ENCODE results near the gene DDX43. TPM values are rescaled to one million over a fixed set of nuclear protein-coding genes. Genes with fewer than 3 reads are reported as not detected.
"Not testable (repeated sequence)": the region's sequence is repeated elsewhere in the genome, so short reads cannot be mapped to it uniquely, and the experiment has no call there.

DDX43 gene
- total RNA-seq, 4 donors from 2014 or later: 0.11 to 3.4 (median 1.5) TPM; not detected in 1

DNA sequence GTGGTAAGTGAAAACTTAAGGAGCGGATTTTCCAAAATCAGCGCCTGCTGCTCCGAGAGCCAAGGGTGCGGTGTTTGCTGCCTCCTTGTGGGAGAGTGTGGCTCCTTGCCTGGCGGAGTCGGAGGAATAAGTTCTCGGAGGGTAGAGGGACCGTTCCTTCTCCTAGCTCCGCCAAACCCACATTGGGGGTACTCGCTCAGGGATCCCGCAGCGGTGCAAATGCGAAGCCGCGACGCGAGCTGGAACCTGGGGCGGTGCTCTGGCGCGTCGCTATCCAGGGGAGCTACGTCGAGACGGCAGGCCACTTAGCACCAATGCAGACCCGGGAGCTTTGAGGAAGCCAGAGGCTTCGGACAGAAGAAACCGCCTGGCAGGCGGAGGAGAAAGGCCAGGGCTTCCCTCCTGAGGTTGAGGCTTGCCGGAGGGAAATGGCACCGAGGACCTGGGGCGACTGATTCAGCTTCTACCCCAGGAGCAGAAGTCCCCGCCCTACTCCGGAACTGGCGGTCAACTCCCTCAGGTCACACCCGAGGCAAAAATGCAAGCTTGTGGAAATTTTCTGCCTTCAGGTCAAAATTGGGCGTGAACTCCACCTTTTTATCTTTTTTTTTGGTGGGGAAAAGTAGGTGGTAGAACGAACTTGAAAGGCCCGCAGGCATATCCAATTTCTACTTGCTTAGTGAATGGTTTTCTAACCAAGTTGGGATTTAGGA is 5.7 kb upstream of the DDX43 start:
- intact Hi-C loops (cut with DNase I): no loop called here
- Histone ChIP-seq H3K4me1 (peaks cover 0 to 13% (median 2%) of the 10 kb centered on the region in 3 donors), H3K27me3 (no peaks in the 10 kb centered on the region), H3K36me3 (no peaks in the 10 kb centered on the region), H3K4me3 (peak overlapping the region; percentile 39 to 67 (median 54)), H3K27ac (peak overlapping the region; percentile 21 to 73 (median 57)), H3K9me3 (no peaks in the 10 kb centered on the region)
- TF ChIP-seq, protein P1, sequence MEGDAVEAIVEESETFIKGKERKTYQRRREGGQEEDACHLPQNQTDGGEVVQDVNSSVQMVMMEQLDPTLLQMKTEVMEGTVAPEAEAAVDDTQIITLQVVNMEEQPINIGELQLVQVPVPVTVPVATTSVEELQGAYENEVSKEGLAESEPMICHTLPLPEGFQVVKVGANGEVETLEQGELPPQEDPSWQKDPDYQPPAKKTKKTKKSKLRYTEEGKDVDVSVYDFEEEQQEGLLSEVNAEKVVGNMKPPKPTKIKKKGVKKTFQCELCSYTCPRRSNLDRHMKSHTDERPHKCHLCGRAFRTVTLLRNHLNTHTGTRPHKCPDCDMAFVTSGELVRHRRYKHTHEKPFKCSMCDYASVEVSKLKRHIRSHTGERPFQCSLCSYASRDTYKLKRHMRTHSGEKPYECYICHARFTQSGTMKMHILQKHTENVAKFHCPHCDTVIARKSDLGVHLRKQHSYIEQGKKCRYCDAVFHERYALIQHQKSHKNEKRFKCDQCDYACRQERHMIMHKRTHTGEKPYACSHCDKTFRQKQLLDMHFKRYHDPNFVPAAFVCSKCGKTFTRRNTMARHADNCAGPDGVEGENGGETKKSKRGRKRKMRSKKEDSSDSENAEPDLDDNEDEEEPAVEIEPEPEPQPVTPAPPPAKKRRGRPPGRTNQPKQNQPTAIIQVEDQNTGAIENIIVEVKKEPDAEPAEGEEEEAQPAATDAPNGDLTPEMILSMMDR (IDR thresholded peaks at IDR 0.05): peak in 5 of 6 experiments; percentile 37 to 67 (median 60)
- TF ChIP-seq POLR2A (IDR thresholded peaks at IDR 0.05): no peak
- WGBS, 2 donors: 1 to 2% methylated on average over 4 to 12 of the region's 38 CpGs
- DNase-seq: no peak

DNA sequence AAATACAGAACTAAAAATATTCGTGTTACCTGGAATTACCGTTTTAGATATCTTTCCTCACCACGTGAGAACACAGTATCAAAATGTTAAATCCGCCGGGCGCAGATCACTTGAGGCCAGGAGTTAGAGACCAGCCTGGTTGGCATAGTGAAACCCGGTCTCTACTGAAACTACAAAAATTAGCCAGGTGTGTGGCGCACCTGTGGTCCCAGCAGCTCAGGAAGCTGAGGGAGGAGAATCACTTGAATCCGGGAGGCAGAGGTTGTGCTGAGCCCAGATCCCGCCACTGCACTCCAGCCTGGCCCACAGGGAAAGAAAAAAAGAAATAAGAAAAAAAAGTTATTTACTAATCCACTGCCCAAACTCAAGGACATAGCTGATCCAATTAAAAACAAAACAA is 4.8 kb upstream of the DDX43 start:
- WGBS, 2 donors: 84 to 90% methylated on average over 10 of the region's 10 CpGs
- intact Hi-C loops (cut with DNase I): no loop called here
- H3K4me1 ChIP-seq: peaks cover 0 to 13% (median 2%) of the 10 kb centered on the region in 3 donors

DNA sequence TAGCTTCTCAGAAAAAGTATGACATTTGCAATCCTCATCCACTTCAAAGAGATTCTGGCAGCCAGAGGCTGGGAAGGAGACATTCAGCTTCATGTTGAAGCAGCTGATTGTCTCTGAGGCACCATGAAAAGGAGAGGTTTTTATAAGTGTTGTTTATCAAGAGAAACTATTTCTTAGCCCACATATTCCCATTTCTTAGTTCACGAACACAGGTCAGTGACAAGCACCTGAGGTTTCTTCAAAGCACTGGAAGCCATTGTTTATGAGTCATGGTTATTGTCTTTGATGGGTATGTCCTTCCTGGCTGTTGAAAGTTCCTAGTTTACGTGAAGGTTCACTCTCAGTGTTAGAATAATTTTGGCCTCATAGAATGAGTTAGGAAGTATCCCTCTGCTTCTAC is 3.0 kb upstream of the DDX43 start:
- TF ChIP-seq, protein P1 (IDR thresholded peaks at IDR 0.05): no peak
- no peak for TF ChIP-seq POLR2A (IDR thresholded peaks at IDR 0.05)
- no peaks in the 10 kb centered on the region for H3K9me3 ChIP-seq
- no peaks in the 10 kb centered on the region for H3K27me3 ChIP-seq
- H3K27ac ChIP-seq: no peak overlapping the region
- no peak for DNase-seq
- H3K36me3 ChIP-seq: no peaks in the 10 kb centered on the region
- no peak overlapping the region for H3K4me3 ChIP-seq
- H3K4me1 ChIP-seq: peaks cover 0 to 13% (median 2%) of the 10 kb centered on the region in 3 donors
- 49 to 92% methylated on average over 2 of the region's 2 CpGs for WGBS, 2 donors
- intact Hi-C loops (cut with DNase I): no loop called here

More for the DNA sequence above, 4.8 kb upstream of the DDX43 start:
- H3K9me3 ChIP-seq: no peaks in the 10 kb centered on the region
- DNase-seq: no peak
- H3K27ac ChIP-seq: no peak overlapping the region
- TF ChIP-seq POLR2A (IDR thresholded peaks at IDR 0.05): no peak
- TF ChIP-seq, protein P1 (IDR thresholded peaks at IDR 0.05): no peak
- no peak overlapping the region for H3K4me3 ChIP-seq
- no peaks in the 10 kb centered on the region for H3K36me3 ChIP-seq
- H3K27me3 ChIP-seq: no peaks in the 10 kb centered on the region

DNA sequence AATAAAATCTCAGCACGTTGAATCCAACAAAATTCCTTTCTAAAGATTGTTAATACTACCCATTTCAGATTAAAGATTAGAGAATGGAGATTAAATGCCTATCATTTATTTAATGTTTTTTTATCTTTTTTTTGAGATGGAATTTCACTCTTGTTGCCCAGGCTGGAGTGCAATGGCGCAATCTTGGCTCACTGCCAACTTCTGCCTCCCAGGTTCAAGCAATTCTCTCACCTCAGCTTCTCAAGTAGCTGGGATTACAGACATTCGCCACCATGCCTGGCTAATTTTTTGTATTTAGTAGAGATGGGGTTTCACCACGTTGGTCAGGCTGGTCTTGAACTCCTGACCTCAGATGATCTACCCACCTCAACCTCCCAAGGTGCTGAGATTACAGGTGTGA is 2.4 kb upstream of the DDX43 start:
- H3K4me3 ChIP-seq; DNase-seq; H3K36me3 ChIP-seq; H3K9me3 ChIP-seq; H3K27me3 ChIP-seq; H3K27ac ChIP-seq; intact Hi-C loops (cut with DNase I): not testable (repeated sequence)
- peaks cover 0 to 13% (median 2%) of the 10 kb centered on the region in 3 donors for H3K4me1 ChIP-seq
- 77% methylated on average over 4 of the region's 4 CpGs for WGBS, 2 donors

DNA sequence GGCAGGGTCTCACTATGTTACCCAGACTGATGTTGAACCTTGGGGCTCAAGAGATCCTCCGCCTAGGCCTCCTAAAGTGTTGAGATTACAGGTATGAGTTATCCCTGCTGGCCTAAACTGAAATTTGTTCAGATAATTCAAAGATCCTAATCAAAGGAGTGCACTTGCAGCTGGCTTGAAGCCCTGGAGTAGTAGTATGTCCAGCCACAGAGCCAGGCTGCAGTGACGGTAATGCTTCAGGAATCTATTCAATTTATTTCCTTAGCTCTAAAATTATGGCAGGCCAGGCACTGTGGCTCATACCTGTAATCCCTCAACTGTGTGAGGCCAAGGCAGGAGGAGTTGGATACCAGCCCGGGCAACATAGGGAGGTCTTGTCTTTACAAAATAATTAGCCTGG is 1.4 kb upstream of the DDX43 start:
- Histone ChIP-seq H3K36me3 (no peaks in the 10 kb centered on the region), H3K4me1 (peaks cover 0 to 12% (median 2%) of the 10 kb centered on the region in 3 donors), H3K9me3 (no peaks in the 10 kb centered on the region), H3K4me3 (no peak overlapping the region), H3K27ac (no peak overlapping the region), H3K27me3 (no peaks in the 10 kb centered on the region)
- WGBS, 2 donors: 75 to 100% methylated on average over 3 of the region's 3 CpGs
- no peak for DNase-seq
- TF ChIP-seq, protein P1 (IDR thresholded peaks at IDR 0.05): no peak
- intact Hi-C loops (cut with DNase I): no loop called here
